ENCODE results near the gene ZNF784. TPM values are rescaled to one million over a fixed set of nuclear protein-coding genes. Genes with fewer than 3 reads are reported as not detected.

Gene ZNF784
- total and polyA plus RNA-seq, 2 donors (not counting 3 experiments of a cell fraction or from before 2014, with no cell fraction given): 4.9 TPM

GRCh38 chr19:55640043-55640576 is 15.7 kb upstream of the ZNF784 start:
- DNase-seq (ENCODE audit: low read depth, low spot score) (peak; percentile 80), FAIRE-seq (peak; percentile 28)
- peak overlapping the region; percentile 41 for H3K9ac ChIP-seq (replicated peaks; ENCODE audit: extremely low read depth, insufficient read depth, low read length)

More at GRCh38 chr19:55640043-55640576, 15.7 kb upstream of the ZNF784 start:
- Histone ChIP-seq H3K9me3 (replicated peaks; ENCODE audit: control insufficient read depth, insufficient read depth, low read length) (no peaks in the 10 kb centered on the region), H3K79me2 (ENCODE audit: control insufficient read depth, insufficient read depth, low read length) (peaks cover 37% of the 10 kb centered on the region), H3K4me1 (ENCODE audit: control insufficient read depth, extremely low read depth, insufficient read depth, low read length) (peaks cover 32% of the 10 kb centered on the region), H2AFZ (ENCODE audit: low read depth, low read length) (peak overlapping the region; percentile 64), H3K9me1 (replicated peaks; ENCODE audit: control insufficient read depth, extremely low read depth, insufficient read depth, low read length) (no peaks in the 10 kb centered on the region), H3K4me3 (replicated peaks in 1 of 3; ENCODE audit: insufficient read depth in 1 of 3, low read depth in 1 of 3, low read length in 3 of 3) (peak overlapping the region; percentile 36 to 75 (median 59)), H3K27ac (ENCODE audit: insufficient read depth, low read depth, low read length) (peak overlapping the region; percentile 52), H3K27me3 (ENCODE audit: control insufficient read depth in 2 of 2, insufficient read depth in 2 of 2, low read length in 2 of 2) (no peaks in the 10 kb centered on the region), H4K20me1 (replicated peaks; ENCODE audit: control insufficient read depth, extremely low read depth, insufficient read depth, low read length) (no peaks in the 10 kb centered on the region), H3K4me2 (ENCODE audit: insufficient read depth, low read length) (peak overlapping the region; percentile 63), H3K36me3 (ENCODE audit: control insufficient read depth in 2 of 2, extremely low read depth in 1 of 2, insufficient read depth in 2 of 2, low read length in 2 of 2) (peaks cover 0 to 5% of the 10 kb centered on the region in 2 experiments)
- ChIA-PET CTCF (interaction anchor here (0.6 to 1.4 kb wide), 7 partner anchors 13 to 173 kb away, joined by 3 to 6 read pairs (median 4); partner anchors contain the start of gene ZNF784), POLR2A (no interaction called here)
- peak; percentile 92 for TF ChIP-seq MYC (IDR thresholded peaks at IDR 0.05; ENCODE audit: low read depth, low read length)
- TF ChIP-seq POLR2A (IDR thresholded peaks at IDR 0.05; ENCODE audit: low read depth, low read length): no peak
- peak; percentile 54 for TF ChIP-seq POLR2AphosphoS5 (IDR thresholded peaks at IDR 0.05; ENCODE audit: insufficient read depth, low read depth, low read length)
- TF ChIP-seq MAX (IDR thresholded peaks at IDR 0.05; ENCODE audit: insufficient read depth, insufficient read length): peak; percentile 95
- TF ChIP-seq CTCF (IDR thresholded peaks at IDR 0.05; ENCODE audit: extremely low read depth in 1 of 2, insufficient read depth in 1 of 2, low read depth in 1 of 2, low read length in 2 of 2): peak; percentile 55 to 73
- no peak for TF ChIP-seq FOS (IDR thresholded peaks at IDR 0.05; ENCODE audit: borderline replicate concordance, insufficient read depth, low read length)
- intact Hi-C loops (cut with micrococcal nuclease): loop anchor here (1.0 to 5.0 kb wide), 2 partner anchors 13 to 553 kb away; no protein-coding TSS in a partner anchor
- dilution Hi-C loops (cut with MboI; ENCODE audit: extremely low pct_ligation_motif_present, low sequenced_read_pairs): no loop called here
- BruUV-seq (replicated peaks): no TSS peak

Data from endothelial cell of umbilical vein (primary cell).